HG03060 (cell line): ENCODE results near the gene ZNF670.
"Not testable (repeated sequence)": the region's sequence is repeated elsewhere in the genome, so short reads cannot be mapped to it uniquely, and the experiment has no call there.

Experiments
- ATAC-seq: cut with Tn5 transposase; IDR thresholded peaks from one replicate; pipeline ENCODE4 v1.9.1; 2021; ENCODE audit warnings: low read depth, moderate number of reproducible peaks; ENCODE audit not compliant: unreplicated experiment

Gene ZNF670

DNA sequence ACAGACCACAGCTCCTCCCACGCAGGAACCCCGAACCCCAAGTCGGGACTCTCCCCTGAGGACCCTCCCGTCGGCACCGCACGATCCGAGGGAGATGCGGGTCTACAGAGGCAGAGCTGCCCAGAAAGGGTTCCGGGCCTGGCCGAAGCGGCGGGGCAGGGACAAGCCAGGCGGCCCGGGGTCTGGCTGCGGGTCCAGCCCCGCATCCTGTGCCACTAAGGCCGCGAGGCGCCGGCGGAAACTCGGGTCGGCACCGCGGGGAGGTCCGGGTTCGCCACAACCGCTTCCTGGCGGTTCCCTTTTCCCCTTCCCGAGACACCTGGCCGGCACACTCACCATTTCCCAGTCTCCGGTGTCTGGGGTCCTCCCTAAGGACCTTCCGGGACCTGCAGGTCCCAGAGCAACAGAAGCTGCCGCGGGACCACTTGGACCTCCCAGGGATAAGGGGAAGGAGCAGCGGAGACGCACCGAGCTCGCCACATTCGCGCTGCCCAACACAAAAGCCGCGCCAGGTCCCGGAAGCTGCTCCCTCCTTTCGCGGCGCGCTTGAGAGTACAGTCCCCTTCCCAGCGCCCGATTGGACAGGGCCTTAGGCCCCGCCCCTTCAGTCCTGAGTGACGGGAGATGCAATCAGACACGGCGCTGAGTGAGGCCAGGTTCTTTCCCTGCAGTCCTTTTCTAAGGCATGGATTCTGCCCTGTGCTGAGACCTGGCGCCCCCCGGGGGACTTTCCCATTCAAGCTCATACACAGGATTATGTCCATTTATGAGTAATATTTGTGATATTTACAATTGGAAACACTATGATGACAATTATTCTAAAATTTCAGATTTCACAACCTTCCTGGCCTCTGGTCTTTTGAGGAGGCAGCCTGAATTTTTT lies at the start of gene ZNF670:
Gene ZNF670, minus strand, starts transcription at position 554 of the 883 bp plus-strand sequence. Its CDS starts 215 bp downstream, at position 339.
- peak; percentile 95 for ATAC-seq

DNA sequence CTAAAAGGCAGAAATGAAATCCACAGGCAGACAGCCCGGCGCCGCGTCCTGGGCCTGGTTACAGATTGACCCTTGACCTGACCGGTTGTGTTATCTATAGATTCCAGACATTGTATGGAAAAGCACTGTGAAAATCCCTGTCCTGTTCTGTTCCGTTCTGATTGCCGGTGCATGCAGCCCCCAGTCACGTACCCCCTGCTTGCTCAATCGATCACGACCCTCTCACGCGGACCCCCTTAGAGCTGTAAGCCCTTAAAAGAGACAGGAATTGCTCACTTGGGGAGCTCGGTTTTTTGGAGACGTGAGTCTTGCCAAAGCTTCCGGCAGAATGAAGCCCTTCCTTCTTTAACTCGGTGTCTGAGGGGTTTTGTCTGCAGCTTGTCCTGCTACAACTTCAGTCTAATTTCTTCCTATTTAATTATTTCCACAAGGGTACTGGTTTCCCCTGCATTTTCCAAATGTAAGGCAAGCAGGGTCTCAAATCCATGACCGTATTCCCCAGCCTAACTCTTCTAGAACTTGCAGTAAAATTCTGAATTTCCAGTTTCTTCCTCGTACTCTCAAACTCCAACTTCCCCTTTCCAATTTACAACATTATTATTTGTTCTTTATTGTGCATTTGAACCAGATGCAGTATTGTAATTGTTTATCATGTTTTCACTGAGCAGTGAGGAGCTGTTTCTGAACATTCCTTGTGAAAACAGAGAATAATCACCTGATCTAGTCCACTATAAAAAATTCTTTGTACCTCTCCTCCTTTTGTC lies 49.1 kb upstream of the ZNF670 start:
- not testable (repeated sequence) for ATAC-seq

- ATAC-seq, result peak; percentile 3
These were observed 48.0 kb upstream of the ZNF670 start for GRCh38 chr1:247126601-247127000.

GRCh38 chr1:247126166-247126565 lies 47.6 kb upstream of the ZNF670 start:
- peak; percentile 96 for ATAC-seq

DNA sequence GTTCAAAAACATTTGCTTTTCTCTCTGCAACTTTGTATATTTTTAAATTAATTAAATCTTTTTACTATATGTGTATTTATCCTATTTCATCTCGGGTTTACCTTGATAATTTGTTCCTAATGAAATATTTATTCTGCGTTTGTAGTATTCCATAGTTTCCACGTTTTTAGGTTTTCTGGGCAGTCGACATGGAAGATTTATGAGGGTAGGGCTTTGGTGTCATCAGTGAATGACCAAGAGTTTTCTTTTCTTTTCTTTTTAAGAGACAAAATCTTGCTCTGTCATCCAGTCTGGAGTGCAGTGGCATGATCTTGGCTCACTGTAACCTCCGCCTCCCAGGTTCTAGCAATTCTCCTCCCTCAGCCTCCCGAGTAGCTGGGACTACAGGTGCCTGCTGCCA lies 42.8 kb upstream of the ZNF670 start:
- no peak for ATAC-seq

DNA sequence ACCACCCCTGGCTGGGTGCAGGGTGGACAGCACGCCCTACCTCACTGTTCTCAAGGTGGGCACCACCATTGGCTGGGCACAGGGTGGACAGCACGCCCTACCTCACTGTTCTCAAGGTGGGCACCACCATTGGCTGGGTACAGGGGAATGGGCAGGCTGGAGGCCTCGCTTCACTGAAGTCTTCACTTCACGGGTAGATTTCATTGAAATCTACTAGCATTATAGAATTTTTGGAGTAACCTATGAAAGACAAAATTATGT lies 41.7 kb upstream of the ZNF670 start:
- ATAC-seq, result not testable (repeated sequence)

DNA sequence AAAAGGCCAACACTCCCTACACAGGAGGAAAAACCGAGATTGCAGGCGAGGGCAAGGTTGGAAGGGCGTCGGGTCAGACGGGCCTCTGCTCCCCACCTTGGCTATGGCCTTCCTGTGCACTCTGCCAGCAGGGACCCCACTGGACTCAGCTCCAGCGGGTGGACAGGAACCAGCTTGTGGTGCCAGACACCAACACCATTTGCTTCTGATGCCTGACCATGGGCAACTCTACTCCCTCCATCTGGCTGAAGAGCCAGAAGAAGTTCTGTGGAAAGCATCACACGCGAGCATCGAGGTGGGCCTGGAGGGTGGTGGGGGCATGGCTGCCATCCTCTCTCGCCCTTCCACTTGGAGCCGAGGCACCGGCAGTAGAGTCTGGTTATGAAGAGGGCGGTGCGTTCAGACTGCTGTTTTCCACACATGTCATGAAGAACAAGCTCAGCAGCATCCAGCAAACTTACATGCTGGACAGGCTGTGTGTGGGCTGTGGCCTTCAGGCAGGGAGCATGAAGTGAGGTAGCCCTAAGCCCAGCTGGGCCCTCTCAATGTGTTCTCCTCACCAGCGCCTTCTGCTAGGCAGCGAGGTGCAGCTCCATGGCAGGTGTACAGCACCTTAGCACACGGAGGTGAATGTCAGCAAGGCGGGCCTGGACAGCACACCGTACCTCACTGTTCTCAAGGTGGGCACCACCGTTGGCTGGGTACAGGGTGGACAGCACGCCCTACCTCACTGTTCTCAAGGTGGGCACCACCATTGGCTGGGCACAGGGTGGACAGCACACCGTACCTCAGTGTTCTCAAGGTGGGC lies 41.2 kb upstream of the ZNF670 start:
- ATAC-seq, result no peak

DNA sequence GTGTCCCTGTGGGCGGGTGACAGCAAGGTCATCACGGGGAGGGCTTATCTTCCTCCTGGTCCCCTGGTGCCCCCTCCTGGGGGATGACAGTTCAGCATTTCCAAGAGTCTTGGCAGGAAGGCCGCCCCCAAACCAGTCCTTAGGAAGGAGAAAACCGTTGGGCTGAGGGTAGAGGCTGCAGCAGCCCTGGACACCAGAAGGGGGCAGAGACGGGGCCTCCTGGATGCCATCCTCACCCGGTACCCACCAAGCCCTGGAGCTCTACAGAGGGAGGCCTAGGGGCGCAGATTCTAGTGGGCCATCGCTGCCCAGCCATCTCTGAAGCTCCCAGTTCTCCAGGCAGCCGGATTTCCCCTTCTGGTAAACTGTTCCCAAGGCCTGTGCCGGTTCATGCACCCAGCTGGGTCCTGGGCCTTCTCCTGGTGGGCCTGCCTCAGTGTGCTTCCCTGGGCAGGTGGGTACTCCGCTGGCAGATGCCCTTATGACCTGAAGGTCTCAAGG lies 40.4 kb upstream of the ZNF670 start:
- ATAC-seq, result no peak

DNA sequence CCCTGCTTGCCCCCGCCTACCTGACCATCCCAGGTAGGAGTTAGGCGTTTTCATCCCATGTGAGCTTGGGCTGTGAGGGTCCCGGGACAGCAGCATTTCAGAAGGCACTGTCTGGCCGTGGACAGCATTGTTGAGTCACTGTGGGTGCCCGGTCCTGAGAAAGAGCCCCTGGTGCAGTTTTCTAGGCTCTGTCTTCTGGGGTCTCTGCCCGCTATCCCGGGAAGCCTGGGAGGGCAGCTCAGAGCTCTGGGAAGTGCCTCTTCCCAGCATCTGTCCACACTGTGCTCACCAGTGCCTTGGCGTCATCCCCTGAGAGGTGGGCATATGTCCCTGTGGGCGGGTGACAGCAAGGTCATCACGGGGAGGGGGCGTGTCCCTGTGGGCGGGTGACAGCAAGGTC lies 36.9 kb upstream of the ZNF670 start:
- no peak for ATAC-seq

DNA sequence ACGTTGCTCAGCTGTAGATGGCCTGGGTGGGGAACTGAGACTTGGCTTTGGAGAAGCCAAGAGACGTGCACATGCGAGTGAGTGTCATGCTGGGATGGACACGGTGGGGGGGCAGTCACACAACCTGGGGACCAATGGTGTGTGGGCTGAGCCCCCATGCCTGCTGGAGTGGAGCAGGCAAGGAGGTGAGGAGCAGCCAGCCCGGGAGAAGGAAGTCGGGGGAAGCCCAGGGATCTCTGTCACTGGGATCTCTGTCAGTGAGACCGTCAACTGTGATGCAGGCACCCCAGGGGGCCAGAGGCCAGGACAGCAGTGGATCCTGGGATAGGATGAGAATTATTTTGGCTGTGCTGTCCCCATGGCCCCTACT lies 36.5 kb upstream of the ZNF670 start:
- no peak for ATAC-seq

DNA sequence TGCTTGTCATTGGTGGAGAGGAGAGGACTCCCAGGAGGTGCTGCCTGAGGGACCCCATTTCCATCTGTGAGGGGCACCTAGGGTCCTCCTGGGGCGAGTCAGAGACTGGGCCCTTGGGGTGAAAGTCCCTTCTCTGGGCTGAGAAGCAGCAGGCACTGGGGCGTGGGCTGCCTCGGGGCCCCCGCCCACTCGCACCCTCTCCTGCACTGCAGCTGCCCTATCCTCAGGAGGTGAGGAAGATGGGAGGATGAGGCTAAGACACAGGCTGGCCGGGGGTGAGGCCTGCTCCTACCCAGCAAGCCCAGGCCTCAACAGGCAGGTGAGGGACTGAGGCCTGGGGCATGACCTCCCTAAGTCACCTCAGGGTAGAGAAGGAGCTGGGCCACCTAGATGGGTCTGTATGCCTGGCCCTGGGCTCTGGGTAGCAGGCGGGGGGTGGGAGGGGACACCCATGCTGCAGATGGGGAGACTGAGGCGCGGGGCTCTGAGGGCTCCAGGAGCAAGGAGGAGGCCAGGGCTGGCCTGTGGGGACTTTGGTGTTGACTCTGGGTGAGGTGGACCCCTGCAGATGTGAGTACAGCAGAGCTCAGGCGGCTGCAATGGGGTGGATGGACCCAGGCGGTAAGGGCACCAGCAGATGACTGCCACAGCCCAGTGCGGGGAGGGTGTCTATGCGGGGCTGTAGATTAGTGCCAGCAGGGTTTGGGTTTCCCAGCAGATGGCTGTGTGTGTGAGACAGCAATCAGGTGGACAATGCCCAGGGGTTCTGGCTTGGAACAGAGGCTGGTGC lies 35.9 kb upstream of the ZNF670 start:
- no peak for ATAC-seq

- ATAC-seq, result no peak
These were observed 35.2 kb upstream of the ZNF670 start for GRCh38 chr1:247113733-247114271.

- no peak for ATAC-seq
These were observed 34.5 kb upstream of the ZNF670 start for GRCh38 chr1:247113094-247113497.

GRCh38 chr1:247112479-247112781 lies 33.8 kb upstream of the ZNF670 start:
- ATAC-seq, result no peak

GRCh38 chr1:247111700-247112478 lies 33.3 kb upstream of the ZNF670 start:
- ATAC-seq, result no peak

DNA sequence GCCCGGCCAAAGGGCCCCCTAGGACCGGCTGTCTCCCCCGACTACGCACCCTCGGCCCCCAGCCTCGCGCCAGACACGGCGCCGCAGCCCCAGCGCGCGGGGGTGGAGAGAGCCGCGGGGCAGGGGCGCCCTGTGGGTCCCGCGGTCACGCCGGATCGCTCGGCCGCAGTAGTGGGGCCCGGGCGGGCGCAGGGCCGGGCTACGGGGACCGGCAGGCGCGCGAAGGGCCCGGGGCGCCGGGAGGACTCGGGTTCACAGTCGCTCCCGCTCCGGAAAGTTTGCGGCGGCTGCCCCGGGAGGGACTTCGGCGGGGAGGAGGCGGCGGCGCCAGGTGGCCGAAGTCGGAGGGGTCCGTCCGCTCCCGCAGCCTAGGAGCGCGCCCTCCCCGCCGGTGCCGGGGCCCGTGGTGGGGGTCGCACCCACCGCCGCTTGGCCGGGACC lies 32.7 kb upstream of the ZNF670 start:
- no peak for ATAC-seq

DNA sequence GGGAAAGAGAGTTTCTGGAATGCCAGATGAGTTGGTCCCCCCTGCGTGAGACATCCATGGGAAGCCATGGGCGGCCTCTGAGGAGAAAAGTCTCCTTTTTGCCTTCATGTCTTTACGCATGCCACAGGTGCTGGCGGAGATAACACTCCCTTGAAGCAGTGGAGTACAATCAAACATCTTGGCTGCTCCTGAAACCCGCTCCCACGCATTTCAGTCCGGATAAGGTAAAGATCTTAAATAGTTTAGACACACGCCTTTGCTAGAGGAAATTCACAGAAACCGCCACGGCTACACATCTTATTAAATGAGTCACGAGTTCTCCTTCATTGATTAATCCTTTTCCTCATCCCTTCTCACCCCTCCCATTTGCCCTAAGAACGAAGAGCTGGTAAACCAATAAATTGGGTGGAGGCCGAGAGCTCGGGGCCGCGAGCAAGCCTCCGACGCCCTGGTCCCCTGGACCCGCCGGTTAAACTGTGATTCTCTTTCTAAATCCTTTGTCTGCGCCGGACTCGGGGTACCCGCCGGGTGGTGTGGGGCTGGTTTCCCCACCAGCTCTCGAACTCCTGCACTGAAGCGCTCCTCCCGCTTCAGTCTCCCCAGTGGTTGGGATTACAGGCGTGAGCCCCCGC lies 32.1 kb upstream of the ZNF670 start:
- no peak for ATAC-seq

DNA sequence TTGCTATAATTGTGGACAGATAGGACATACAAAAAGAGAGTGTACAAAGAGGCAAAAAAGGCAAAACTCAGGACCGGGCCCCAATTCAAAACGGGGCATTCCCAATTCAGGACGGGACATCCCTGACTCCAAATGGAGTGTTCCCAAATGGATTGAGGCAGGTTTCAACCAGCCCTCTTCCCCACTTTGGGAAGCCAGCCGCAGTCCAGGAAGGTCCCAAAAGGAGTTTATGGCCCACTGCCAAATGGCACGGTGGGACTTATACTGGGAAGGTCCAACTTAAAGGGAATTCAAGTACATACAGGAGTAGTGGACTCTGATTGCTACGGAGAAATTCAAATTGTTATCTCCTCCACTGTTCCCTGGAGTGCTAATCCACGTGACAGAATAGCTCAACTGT lies 29.1 kb upstream of the ZNF670 start:
- no peak for ATAC-seq

DNA sequence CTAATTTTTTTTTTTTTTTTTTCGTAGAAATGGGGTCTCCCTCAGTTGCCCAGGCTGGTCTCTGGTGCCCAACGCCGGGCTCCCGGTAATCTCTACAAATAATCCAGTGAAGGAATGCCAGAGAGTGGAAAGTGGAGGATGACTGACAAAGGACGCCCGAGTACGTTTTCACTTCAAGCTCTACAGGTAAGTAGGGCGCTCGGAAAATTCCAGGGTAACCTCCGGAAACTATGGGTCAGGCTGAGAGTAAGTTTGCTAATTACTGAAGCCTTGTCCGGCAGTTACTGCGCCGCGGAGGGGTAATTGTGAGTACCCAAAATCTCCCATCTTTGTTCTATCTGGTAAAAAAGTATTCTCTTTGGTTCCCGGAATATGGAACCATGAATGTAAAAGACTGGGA lies 27.4 kb upstream of the ZNF670 start:
- ATAC-seq, result no peak
